Osteoblast (primary cell): ENCODE results near the gene ZNF592. TPM values are rescaled to one million over a fixed set of nuclear protein-coding genes. Genes with fewer than 3 reads are reported as not detected.

Source experiments
- DNase-seq: peaks from one replicate; pipeline ENCODE4 v3.0.0; 2011; ENCODE audit warnings: low spot score, mixed read lengths; ENCODE audit not compliant: insufficient read length; ENCODE audit errors: missing footprints
- H2AFZ ChIP-seq: 2 replicates; pipeline ENCODE4 v1.6.0; 2011; ENCODE audit warnings: mild to moderate bottlenecking, low read length
- H3K27ac ChIP-seq: 2 replicates; pipeline ENCODE4 v1.5.1; 2011; ENCODE audit warnings: mild to moderate bottlenecking, low read depth, low read length, moderate library complexity
- H3K27me3 ChIP-seq: 2 replicates; pipeline ENCODE4 v1.6.0; 2012; ENCODE audit warnings: mild to moderate bottlenecking, control low read depth, inconsistent platforms, low read length, moderate library complexity; ENCODE audit not compliant: insufficient read depth
- H3K36me3 ChIP-seq: 2 replicates; pipeline ENCODE4 v1.5.1; 2011; ENCODE audit warnings: mild to moderate bottlenecking, low read length, control low read depth, moderate library complexity; ENCODE audit not compliant: insufficient read depth
- H3K4me1 ChIP-seq: 2 replicates; pipeline ENCODE4 v1.5.1; 2011; ENCODE audit warnings: mild to moderate bottlenecking, low read length, control low read depth, moderate library complexity; ENCODE audit not compliant: insufficient read depth
- H3K4me2 ChIP-seq: 2 replicates; pipeline ENCODE4 v1.6.0; 2011; ENCODE audit warnings: mild to moderate bottlenecking, low read length; ENCODE audit not compliant: insufficient read depth
- H3K4me3 ChIP-seq: fragments of 200-600 bp; sonication (generic); 3 replicates; pipeline ENCODE4 v1.5.1; 2012; ENCODE audit warnings: mild to moderate bottlenecking, low read length, inconsistent platforms; ENCODE audit not compliant: insufficient read depth
- H3K79me2 ChIP-seq: 2 replicates; pipeline ENCODE4 v1.6.0; 2012; ENCODE audit warnings: mild to moderate bottlenecking, low read length, control low read depth, inconsistent platforms; ENCODE audit not compliant: insufficient read depth
- H3K9me3 ChIP-seq: 2 replicates; pipeline ENCODE4 v1.5.1; 2011; ENCODE audit warnings: low read depth, low read length, control low read depth
- H4K20me1 ChIP-seq: 2 replicates; pipeline ENCODE4 v1.6.0; 2012; ENCODE audit warnings: mild to moderate bottlenecking, low read length, control low read depth; ENCODE audit not compliant: insufficient read depth
- CTCF ChIP-seq: IDR thresholded peaks from 2 replicates; pipeline ENCODE4 v1.5.1; 2011; ENCODE audit warnings: mild to moderate bottlenecking, low read depth, low read length, moderate library complexity; ENCODE audit errors: extremely low read depth
- total RNA-seq: library from RNA; depleted of rRNA; stranded (reverse); fragments of >200 nt; gene quantifications from 2 replicates; pipeline ENCODE4 v1.2.3, GENCODE V29; 2012

ZNF592 gene
- total RNA-seq, 1 donor, result 11.2 TPM

GRCh38 chr15:84818261-84819131, 70.1 kb downstream of the ZNF592 start:
- peaks cover 22% of the 10 kb centered on the region for H3K4me1 ChIP-seq
- DNase-seq, result peak; percentile 93
- no peaks in the 10 kb centered on the region for H3K36me3 ChIP-seq
- no peak overlapping the region for H2AFZ ChIP-seq
- H3K4me2 ChIP-seq, result peak overlapping the region; percentile 5
- no peak overlapping the region for H3K27ac ChIP-seq
- no peak for TF ChIP-seq CTCF
- no peak overlapping the region for H3K4me3 ChIP-seq
- H3K9me3 ChIP-seq, result no peaks in the 10 kb centered on the region
- no peaks in the 10 kb centered on the region for H4K20me1 ChIP-seq
- H3K79me2 ChIP-seq, result no peaks in the 10 kb centered on the region
- no peaks in the 10 kb centered on the region for H3K27me3 ChIP-seq

GRCh38 chr15:84819291-84819768, 70.9 kb downstream of the ZNF592 start:
- Histone ChIP-seq H3K36me3 (no peaks in the 10 kb centered on the region), H3K4me2 (no peak overlapping the region), H3K4me1 (peaks cover 22% of the 10 kb centered on the region), H3K4me3 (no peak overlapping the region), H3K9me3 (no peaks in the 10 kb centered on the region), H4K20me1 (no peaks in the 10 kb centered on the region), H3K79me2 (no peaks in the 10 kb centered on the region), H3K27me3 (no peaks in the 10 kb centered on the region), H2AFZ (no peak overlapping the region), H3K27ac (no peak overlapping the region)
- peak; percentile 84 for DNase-seq
- TF ChIP-seq CTCF, result peak; percentile 14

- no peaks in the 10 kb centered on the region for H3K27me3 ChIP-seq
- no peaks in the 10 kb centered on the region for H3K36me3 ChIP-seq
- no peaks in the 10 kb centered on the region for H3K9me3 ChIP-seq
- H3K79me2 ChIP-seq, result no peaks in the 10 kb centered on the region
- no peak overlapping the region for H2AFZ ChIP-seq
- no peak overlapping the region for H3K27ac ChIP-seq
- peaks cover 22% of the 10 kb centered on the region for H3K4me1 ChIP-seq
- no peak overlapping the region for H3K4me2 ChIP-seq
- H3K4me3 ChIP-seq, result no peak overlapping the region
- no peaks in the 10 kb centered on the region for H4K20me1 ChIP-seq
- TF ChIP-seq CTCF, result no peak
- DNase-seq, result no peak
Observed at GRCh38 chr15:84819791-84820190, 71.4 kb downstream of the ZNF592 start.

GRCh38 chr15:84821501-84822021, 73.2 kb downstream of the ZNF592 start:
- no peaks in the 10 kb centered on the region for H3K27me3 ChIP-seq
- no peak overlapping the region for H3K4me2 ChIP-seq
- DNase-seq, result no peak
- H3K36me3 ChIP-seq, result no peaks in the 10 kb centered on the region
- H3K4me3 ChIP-seq, result no peak overlapping the region
- no peaks in the 10 kb centered on the region for H4K20me1 ChIP-seq
- H2AFZ ChIP-seq, result no peak overlapping the region
- no peak overlapping the region for H3K27ac ChIP-seq
- no peaks in the 10 kb centered on the region for H3K79me2 ChIP-seq
- peaks cover 22% of the 10 kb centered on the region for H3K4me1 ChIP-seq
- TF ChIP-seq CTCF, result peak; percentile 44
- H3K9me3 ChIP-seq, result no peaks in the 10 kb centered on the region
